ENCODE results near the gene MUC5AC. TPM values are rescaled to one million over a fixed set of nuclear protein-coding genes. Genes with fewer than 3 reads are reported as not detected.
"Not testable (repeated sequence)": the region's sequence is repeated elsewhere in the genome, so short reads cannot be mapped to it uniquely, and the experiment has no call there.

The MUC5AC gene
- polyA plus RNA-seq, 1 donor, result 0.37 TPM

GRCh38 chr11:1244557-1244956 is 86.8 kb downstream of the MUC5AC start:
- H3K4me3 ChIP-seq (ENCODE audit: low read length); H3K27ac ChIP-seq (ENCODE audit: low read length); H3K36me3 ChIP-seq (ENCODE audit: control insufficient read depth, insufficient read depth, low read length); H3K4me1 ChIP-seq (ENCODE audit: control insufficient read depth, insufficient read depth, low read length); DNase-seq; H3K27me3 ChIP-seq (ENCODE audit: control insufficient read depth, insufficient read depth, low read length): not testable (repeated sequence)
- no CpG with 5 or more reads among the region's 9 CpGs for WGBS (ENCODE audit: insufficient coverage, low lambda C conversion rate)
- peaks cover 39% of the 10 kb centered on the region for H3K9me3 ChIP-seq (ENCODE audit: control insufficient read depth, low read depth, low read length)

- peaks cover 34% of the 10 kb centered on the region for H3K9me3 ChIP-seq (ENCODE audit: control insufficient read depth, low read depth, low read length)
- no CpG with 5 or more reads among the region's 14 CpGs for WGBS (ENCODE audit: insufficient coverage, low lambda C conversion rate)
- not testable (repeated sequence) for H3K27ac ChIP-seq (ENCODE audit: low read length); H3K4me3 ChIP-seq (ENCODE audit: low read length); DNase-seq; H3K4me1 ChIP-seq (ENCODE audit: control insufficient read depth, insufficient read depth, low read length); H3K27me3 ChIP-seq (ENCODE audit: control insufficient read depth, insufficient read depth, low read length); H3K36me3 ChIP-seq (ENCODE audit: control insufficient read depth, insufficient read depth, low read length)
These were observed 88.0 kb downstream of the MUC5AC start for GRCh38 chr11:1245717-1246116.

- no CpG with 5 or more reads among the region's 14 CpGs for WGBS (ENCODE audit: insufficient coverage, low lambda C conversion rate)
- H3K9me3 ChIP-seq (ENCODE audit: control insufficient read depth, low read depth, low read length), result peaks cover 32% of the 10 kb centered on the region
- DNase-seq; H3K4me1 ChIP-seq (ENCODE audit: control insufficient read depth, insufficient read depth, low read length); H3K27me3 ChIP-seq (ENCODE audit: control insufficient read depth, insufficient read depth, low read length); H3K4me3 ChIP-seq (ENCODE audit: low read length); H3K27ac ChIP-seq (ENCODE audit: low read length); H3K36me3 ChIP-seq (ENCODE audit: control insufficient read depth, insufficient read depth, low read length): not testable (repeated sequence)
These were observed 88.5 kb downstream of the MUC5AC start for GRCh38 chr11:1246301-1246700.

GRCh38 chr11:1247026-1247425 is 89.3 kb downstream of the MUC5AC start:
- no CpG with 5 or more reads among the region's 14 CpGs for WGBS (ENCODE audit: insufficient coverage, low lambda C conversion rate)
- not testable (repeated sequence) for H3K4me1 ChIP-seq (ENCODE audit: control insufficient read depth, insufficient read depth, low read length); H3K27ac ChIP-seq (ENCODE audit: low read length); DNase-seq; H3K4me3 ChIP-seq (ENCODE audit: low read length); H3K27me3 ChIP-seq (ENCODE audit: control insufficient read depth, insufficient read depth, low read length); H3K36me3 ChIP-seq (ENCODE audit: control insufficient read depth, insufficient read depth, low read length)
- H3K9me3 ChIP-seq (ENCODE audit: control insufficient read depth, low read depth, low read length), result peaks cover 31% of the 10 kb centered on the region

- WGBS (ENCODE audit: insufficient coverage, low lambda C conversion rate), result no CpG with 5 or more reads among the region's 18 CpGs
- H3K4me1 ChIP-seq (ENCODE audit: control insufficient read depth, insufficient read depth, low read length), result not testable (repeated sequence)
These were observed 91.2 kb downstream of the MUC5AC start for GRCh38 chr11:1248951-1249350.

GRCh38 chr11:1250411-1250810 is 92.7 kb downstream of the MUC5AC start:
- WGBS (ENCODE audit: insufficient coverage, low lambda C conversion rate), result no CpG with 5 or more reads among the region's 12 CpGs
- not testable (repeated sequence) for DNase-seq; H3K27ac ChIP-seq (ENCODE audit: low read length); H3K27me3 ChIP-seq (ENCODE audit: control insufficient read depth, insufficient read depth, low read length); H3K4me3 ChIP-seq (ENCODE audit: low read length); H3K36me3 ChIP-seq (ENCODE audit: control insufficient read depth, insufficient read depth, low read length); H3K4me1 ChIP-seq (ENCODE audit: control insufficient read depth, insufficient read depth, low read length)
- H3K9me3 ChIP-seq (ENCODE audit: control insufficient read depth, low read depth, low read length), result peaks cover 20% of the 10 kb centered on the region

More at GRCh38 chr11:1248951-1249350, 91.2 kb downstream of the MUC5AC start:
- not testable (repeated sequence) for H3K27me3 ChIP-seq (ENCODE audit: control insufficient read depth, insufficient read depth, low read length); H3K27ac ChIP-seq (ENCODE audit: low read length); H3K4me3 ChIP-seq (ENCODE audit: low read length); H3K36me3 ChIP-seq (ENCODE audit: control insufficient read depth, insufficient read depth, low read length); DNase-seq
- peaks cover 20% of the 10 kb centered on the region for H3K9me3 ChIP-seq (ENCODE audit: control insufficient read depth, low read depth, low read length)

Other genes starting within 250 kb of the MUC5AC start
- 82.9 TPM for gene CHID1, start 247.1 kb upstream of the MUC5AC start, polyA plus RNA-seq
- 79.6 TPM for gene AP2A2, start 232.1 kb upstream of the MUC5AC start, polyA plus RNA-seq
- 0.15 TPM for gene MUC6, start 121.2 kb upstream of the MUC5AC start, polyA plus RNA-seq
- gene MUC2, start 83.1 kb upstream of the MUC5AC start, polyA plus RNA-seq, result 94.8 TPM
- 1.9 TPM for gene MUC5B, start 65.1 kb downstream of the MUC5AC start, polyA plus RNA-seq
- gene TOLLIP, start 151.7 kb downstream of the MUC5AC start, polyA plus RNA-seq, result 48.3 TPM
- gene BRSK2, start 232.0 kb downstream of the MUC5AC start, polyA plus RNA-seq, result 14.7 TPM

Measured in large intestine (tissue), 3 donors.